Panc1 (cell line): ENCODE results near the gene ZNF90.
"Not testable (repeated sequence)": the region's sequence is repeated elsewhere in the genome, so short reads cannot be mapped to it uniquely, and the experiment has no call there.

Experiments
- CTCF ChIP-seq: fragments of 450-650 bp; IDR thresholded peaks from 2 replicates; pipeline ENCODE4 v1.5.1; 2017; ENCODE audit warnings: mild to moderate bottlenecking
- POLR2AphosphoS5 ChIP-seq: IDR thresholded peaks from 2 replicates; pipeline ENCODE4 v1.6.1; 2012; ENCODE audit warnings: mild to moderate bottlenecking, low read depth, low read length, moderate library complexity
- SIN3A ChIP-seq: IDR thresholded peaks from 2 replicates; pipeline ENCODE4 v1.6.1; 2012; ENCODE audit warnings: low read depth, mild to moderate bottlenecking, low read length, moderate library complexity, borderline replicate concordance; ENCODE audit not compliant: insufficient read depth
- TCF7L2 ChIP-seq: IDR thresholded peaks from 2 replicates; pipeline ENCODE4 v1.6.1; 2011; ENCODE audit warnings: mild to moderate bottlenecking, low read depth, low read length, inconsistent platforms

GRCh38 chr19:20045742-20046141 lies 32.1 kb upstream of the ZNF90 start:
- TF ChIP-seq CTCF, TCF7L2, POLR2AphosphoS5, SIN3A: not testable (repeated sequence)
